Spleen (tissue), 11 donors: ENCODE data around the gene MEGF6. TPM values are rescaled to one million over a fixed set of nuclear protein-coding genes. Genes with fewer than 3 reads are reported as not detected.
"Not testable (repeated sequence)": the region's sequence is repeated elsewhere in the genome, so short reads cannot be mapped to it uniquely, and the experiment has no call there.

Experiments
- DNase-seq: peaks from one replicate; pipeline ENCODE4 v3.0.0-alpha.2; 2020
- H3K27ac ChIP-seq, 8 donors: fragments of 200-600 bp; sonication (generic) in 7 of 8; 1 replicate in 4 of 8; 2 replicates in 4 of 8; pipeline versions ENCODE4 v1.5.0 to v1.8.0; 2016 to 2021; ENCODE audit warnings: inconsistent platforms in 4 of 8, mild to moderate bottlenecking in 4 of 8, moderate library complexity in 1 of 8
- H3K27me3 ChIP-seq, 7 donors: fragments of 200-600 bp; sonication (generic) in 6 of 7; replicated peaks in 1 of 7; 1 replicate in 4 of 7; 2 replicates in 3 of 7; pipeline versions ENCODE4 v1.5.0 to v1.8.0; 2016 to 2021; ENCODE audit warnings: inconsistent platforms in 3 of 7, mild to moderate bottlenecking in 1 of 7
- H3K36me3 ChIP-seq, 6 donors: fragments of 200-600 bp; sonication (generic) in 5 of 6; 1 replicate in 4 of 6; 2 replicates in 2 of 6; pipeline versions ENCODE4 v1.5.0 to v1.8.0; 2016 to 2021; ENCODE audit warnings: inconsistent platforms in 2 of 6
- H3K4me1 ChIP-seq, 6 donors: fragments of 200-600 bp; sonication (generic) in 5 of 6; 1 replicate in 3 of 6; 2 replicates in 3 of 6; pipeline versions ENCODE4 v1.5.0 to v1.8.0; 2016 to 2021; ENCODE audit warnings: inconsistent platforms in 3 of 6
- H3K4me3 ChIP-seq, 8 donors: fragments of 200-600 bp; sonication (generic) in 7 of 8; 1 replicate in 4 of 8; 2 replicates in 4 of 8; pipeline versions ENCODE4 v1.5.0 to v1.8.0; 2016 to 2021; ENCODE audit warnings: inconsistent platforms in 4 of 8, mild to moderate bottlenecking in 4 of 8, moderate library complexity in 2 of 8
- H3K9me3 ChIP-seq, 8 donors: fragments of 200-600 bp; sonication (generic) in 7 of 8; 1 replicate in 4 of 8; 2 replicates in 4 of 8; pipeline versions ENCODE4 v1.5.0 to v1.8.0; 2016 to 2021; ENCODE audit warnings: inconsistent platforms in 4 of 8
- POLR2A ChIP-seq, 3 donors: fragments of 450-650 bp; IDR thresholded peaks; one replicate each; pipeline ENCODE4 v1.5.1; 2017; ENCODE audit warnings: antibody characterized with exemption in 3 of 3, mild to moderate bottlenecking in 1 of 3
- POLR2AphosphoS5 ChIP-seq, 3 donors: sonication (generic); formaldehyde crosslinking; IDR thresholded peaks; one replicate each; pipeline ENCODE4 v1.5.1; 2017; ENCODE audit warnings: antibody characterized with exemption in 3 of 3
- WGBS, 5 donors: extraction: QIAGEN DNeasy Blood & Tissue Kit in 3 of 5; methylation state at CpG; one replicate each; pipeline versions ENCODE4 v1.1.5 to v1.1.7; 2013 to 2018; 5-methylcytosine and 5-hydroxymethylcytosine counted together
- intact Hi-C: fragments of 100-400 bp; cut with DNase I; formaldehyde crosslinking; loops from one replicate; pipeline ENCODE4 v1.15.0; 2023; ENCODE audit warnings: low total_unique reads
- polyA plus RNA-seq, 3 donors: library from polyadenylated mRNA; stranded (reverse); fragments of 200-250 nt; gene quantifications; one replicate each; pipeline ENCODE4 v1.2.1, GENCODE V29; 2013
- total RNA-seq, 7 donors: library from RNA; depleted of rRNA in 3 of 7; stranded (reverse); fragments of >200 nt in 3 of 7; fragmentation: NEBNext Ultra II Directional in 4 of 7; extraction: Animal tissue kit (Norgen Biotek cat#: 25700) in 4 of 7; gene quantifications; one replicate each; pipeline versions ENCODE4 v1.1.0 to v1.2.1, GENCODE V29; 2016 to 2021
- TF ChIP-seq, protein P1 (sequence below), 11 experiments: fragments of 200-600 bp in 7 of 11; fragments of 450-650 bp in 4 of 11; sonication (generic) in 4 of 11; IDR thresholded peaks in 8 of 11; conservative IDR thresholded peaks in 3 of 11; 1 replicate in 7 of 11; 2 replicates in 4 of 11; pipeline versions ENCODE4 v1.4.0 to v1.8.0; 2016 to 2021; ENCODE audit warnings: antibody characterized with exemption in 11 of 11, inconsistent platforms in 4 of 11, mild to moderate bottlenecking in 1 of 11
- donor health status: healthy with polysubstance abuse.
- donor health status: DM: no; HTN: no; CAD: no; lungs with moderate emphysema.
- donor health status: DM: no; HTN: no; CAD: no.
- donor health status: Bipolar disorder and iron deficiency.
- donor health status: healthy.
- donor health status: DM: no; HTN: no; CAD: no.
- donor health status: DM: yes; HTN: yes; CAD: no.

MEGF6 gene
- total and polyA plus RNA-seq, 10 donors = 8.7 to 39.5 (median 20.3) TPM

DNA sequence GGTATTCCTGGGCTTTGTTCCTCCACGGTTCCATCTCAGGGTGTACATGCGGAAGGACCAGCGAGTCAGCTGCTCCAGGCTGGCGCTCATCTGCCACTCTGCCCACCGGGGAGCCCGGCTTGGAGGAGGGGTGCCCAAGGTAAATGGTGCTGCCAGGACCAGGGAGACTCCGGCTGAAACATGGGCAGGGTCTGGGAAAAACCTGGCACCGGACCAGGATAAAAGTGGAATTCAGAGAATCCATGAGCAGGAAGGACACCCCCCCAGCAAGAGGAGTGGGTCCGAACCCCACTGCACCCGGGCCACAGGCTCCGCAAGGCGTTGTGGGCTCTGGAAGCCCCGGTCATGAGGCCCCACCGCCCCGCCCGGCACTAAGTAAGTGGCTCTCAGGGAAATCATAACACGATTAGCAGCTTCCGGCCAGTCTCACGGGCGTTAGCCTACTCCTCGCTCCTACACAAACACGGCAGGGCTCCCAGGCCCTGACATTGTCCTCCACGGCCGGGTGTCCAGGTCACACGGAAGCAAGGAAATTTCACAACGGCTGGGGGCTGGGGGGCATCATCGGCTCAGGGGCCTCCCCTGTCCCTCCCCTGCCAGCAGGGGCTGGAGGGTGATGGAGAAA, 21.1 kb downstream of the MEGF6 start:
- DNase-seq = no peak
- H3K4me1 ChIP-seq = peaks cover 0 to 30% (median 15%) of the 10 kb centered on the region in 6 donors
- no peaks in the 10 kb centered on the region for H3K36me3 ChIP-seq
- intact Hi-C loops = no loop called here
- peaks cover 0 to 23% (median 0%) of the 10 kb centered on the region in 7 donors for H3K27me3 ChIP-seq
- no peaks in the 10 kb centered on the region for H3K9me3 ChIP-seq
- TF ChIP-seq POLR2A (IDR thresholded peaks at IDR 0.05) = no peak
- TF ChIP-seq, protein P1, sequence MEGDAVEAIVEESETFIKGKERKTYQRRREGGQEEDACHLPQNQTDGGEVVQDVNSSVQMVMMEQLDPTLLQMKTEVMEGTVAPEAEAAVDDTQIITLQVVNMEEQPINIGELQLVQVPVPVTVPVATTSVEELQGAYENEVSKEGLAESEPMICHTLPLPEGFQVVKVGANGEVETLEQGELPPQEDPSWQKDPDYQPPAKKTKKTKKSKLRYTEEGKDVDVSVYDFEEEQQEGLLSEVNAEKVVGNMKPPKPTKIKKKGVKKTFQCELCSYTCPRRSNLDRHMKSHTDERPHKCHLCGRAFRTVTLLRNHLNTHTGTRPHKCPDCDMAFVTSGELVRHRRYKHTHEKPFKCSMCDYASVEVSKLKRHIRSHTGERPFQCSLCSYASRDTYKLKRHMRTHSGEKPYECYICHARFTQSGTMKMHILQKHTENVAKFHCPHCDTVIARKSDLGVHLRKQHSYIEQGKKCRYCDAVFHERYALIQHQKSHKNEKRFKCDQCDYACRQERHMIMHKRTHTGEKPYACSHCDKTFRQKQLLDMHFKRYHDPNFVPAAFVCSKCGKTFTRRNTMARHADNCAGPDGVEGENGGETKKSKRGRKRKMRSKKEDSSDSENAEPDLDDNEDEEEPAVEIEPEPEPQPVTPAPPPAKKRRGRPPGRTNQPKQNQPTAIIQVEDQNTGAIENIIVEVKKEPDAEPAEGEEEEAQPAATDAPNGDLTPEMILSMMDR (IDR thresholded peaks at IDR 0.05 in 8 of 11, conservative IDR thresholded peaks at IDR 0.05 in 3 of 11) = no peak
- TF ChIP-seq POLR2AphosphoS5 (IDR thresholded peaks at IDR 0.05) = no peak
- no peak overlapping the region for H3K27ac ChIP-seq
- H3K4me3 ChIP-seq = no peak overlapping the region
- WGBS, 5 donors = 60 to 75% (median 65%) methylated on average over 19 to 27 of the region's 27 CpGs

DNA sequence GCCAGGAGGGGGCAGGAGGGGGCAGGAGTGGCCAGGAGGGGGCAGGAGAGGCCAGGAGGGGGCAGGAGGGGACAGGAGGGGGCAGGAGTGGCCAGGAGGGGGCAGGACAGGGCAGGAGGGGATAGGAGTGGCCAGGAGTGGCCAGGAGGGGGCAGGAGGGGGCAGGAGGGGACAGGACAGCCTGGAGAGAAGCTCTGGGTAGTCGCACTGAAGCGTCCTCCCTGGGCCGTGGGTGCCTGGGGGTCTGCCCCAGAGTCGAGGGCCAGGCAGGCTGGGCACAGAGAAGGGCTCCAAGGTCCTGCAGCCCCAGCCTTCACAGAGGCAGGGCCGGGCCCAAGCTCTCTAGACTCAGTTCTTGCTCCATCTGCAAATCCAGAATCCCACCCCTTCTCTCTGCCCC, 22.9 kb downstream of the MEGF6 start:
- intact Hi-C loops = no loop called here
- Histone ChIP-seq H3K27me3 (peaks cover 0 to 23% (median 0%) of the 10 kb centered on the region in 7 donors), H3K27ac (no peak overlapping the region), H3K4me1 (peaks cover 0 to 22% (median 7%) of the 10 kb centered on the region in 6 donors), H3K9me3 (no peaks in the 10 kb centered on the region), H3K4me3 (no peak overlapping the region), H3K36me3 (no peaks in the 10 kb centered on the region)
- 61 to 92% (median 83%) methylated on average over 1 to 5 of the region's 5 CpGs for WGBS, 5 donors
- no peak for DNase-seq
- TF ChIP-seq POLR2A (IDR thresholded peaks at IDR 0.05) (no peak), POLR2AphosphoS5 (IDR thresholded peaks at IDR 0.05) (no peak)
- TF ChIP-seq, protein P1 (IDR thresholded peaks at IDR 0.05 in 8 of 11, conservative IDR thresholded peaks at IDR 0.05 in 3 of 11) = no peak

DNA sequence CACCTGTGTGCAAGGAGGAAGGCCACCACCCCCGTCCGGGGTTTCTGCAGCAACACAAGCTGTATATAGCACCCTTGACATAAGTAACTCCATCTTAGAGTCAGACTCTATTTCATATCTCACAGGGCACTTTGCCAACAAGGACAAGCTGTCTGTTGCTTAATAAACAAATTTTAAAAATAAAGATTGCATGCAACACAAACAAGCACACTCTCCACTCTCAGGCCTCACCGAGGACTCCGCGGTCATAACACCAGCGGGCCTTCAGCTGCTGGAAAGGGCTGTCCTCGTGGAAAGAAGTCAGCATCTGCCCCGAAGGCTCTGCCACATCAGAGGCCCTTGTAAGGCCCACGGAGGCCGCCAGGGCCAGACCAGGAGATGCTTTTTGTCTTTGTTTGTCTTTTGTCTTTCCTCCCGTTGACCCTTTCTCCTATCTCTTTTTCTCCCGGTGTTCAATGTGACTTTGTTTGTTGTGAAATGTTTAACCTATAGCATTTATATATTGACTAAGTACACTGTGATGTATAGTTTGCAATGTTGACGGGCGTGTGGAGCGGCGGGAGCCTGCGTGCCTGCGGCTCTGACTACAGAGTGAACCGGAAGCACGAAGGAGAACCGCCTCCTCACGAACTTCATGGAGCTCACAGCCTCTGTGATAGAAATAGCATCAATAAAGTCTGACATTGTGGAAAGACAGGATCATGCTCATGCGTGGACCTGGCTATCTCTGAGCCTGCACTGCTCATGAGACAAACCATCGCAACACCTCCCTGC, 24.1 kb downstream of the MEGF6 start:
- Histone ChIP-seq H3K27ac (no peak overlapping the region), H3K36me3 (no peaks in the 10 kb centered on the region), H3K27me3 (peaks cover 0 to 23% (median 0%) of the 10 kb centered on the region in 7 donors), H3K4me1 (peaks cover 0 to 16% (median 6%) of the 10 kb centered on the region in 6 donors), H3K4me3 (no peak overlapping the region), H3K9me3 (no peaks in the 10 kb centered on the region)
- WGBS, 5 donors = 85 to 92% (median 89%) methylated on average over 24 of the region's 24 CpGs
- intact Hi-C loops = no loop called here
- TF ChIP-seq, protein P1 (IDR thresholded peaks at IDR 0.05 in 8 of 11, conservative IDR thresholded peaks at IDR 0.05 in 3 of 11) = no peak
- TF ChIP-seq POLR2A (IDR thresholded peaks at IDR 0.05) = no peak
- no peak for TF ChIP-seq POLR2AphosphoS5 (IDR thresholded peaks at IDR 0.05)
- no peak for DNase-seq

DNA sequence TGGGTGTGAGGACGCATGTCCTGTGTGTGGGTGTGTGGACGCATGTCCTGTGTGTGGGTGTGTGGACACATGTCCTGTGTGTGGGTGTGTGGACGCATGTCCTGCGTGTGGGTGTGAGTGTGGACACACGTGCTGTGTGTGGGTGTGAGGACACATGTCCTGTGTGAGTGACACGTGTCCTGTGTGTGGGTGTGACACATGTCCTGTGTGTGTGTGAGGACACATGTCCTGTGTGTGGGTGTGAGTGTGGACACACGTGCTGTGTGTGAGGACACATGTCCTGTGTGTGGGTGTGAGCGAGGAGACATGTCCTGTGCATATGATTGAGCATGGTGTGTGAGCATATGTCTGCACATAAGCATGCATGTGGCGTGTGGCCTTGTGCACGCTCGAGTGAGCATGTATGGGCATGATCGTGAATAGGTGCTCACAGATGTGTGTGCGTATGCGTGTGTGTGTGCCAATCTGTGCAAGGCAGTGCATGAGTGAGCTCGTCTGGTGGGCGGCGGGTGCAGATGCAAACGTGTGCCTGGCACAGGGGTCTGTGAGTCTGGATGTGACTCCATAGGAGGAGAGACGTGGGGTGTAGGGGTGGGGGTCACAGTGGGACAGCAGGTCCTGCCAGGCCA, 25.3 kb downstream of the MEGF6 start:
- Histone ChIP-seq H3K36me3 (no peaks in the 10 kb centered on the region), H3K4me3 (no peak overlapping the region), H3K27ac (no peak overlapping the region), H3K4me1 (peaks cover 0 to 25% (median 6%) of the 10 kb centered on the region in 6 donors), H3K9me3 (no peaks in the 10 kb centered on the region), H3K27me3 (peaks cover 0 to 22% (median 0%) of the 10 kb centered on the region in 7 donors)
- no peak for DNase-seq
- intact Hi-C loops = no loop called here
- TF ChIP-seq, protein P1 (IDR thresholded peaks at IDR 0.05 in 8 of 11, conservative IDR thresholded peaks at IDR 0.05 in 3 of 11) = no peak
- TF ChIP-seq POLR2A (IDR thresholded peaks at IDR 0.05) = no peak
- 88 to 94% (median 90%) methylated on average over 18 to 19 of the region's 19 CpGs for WGBS, 5 donors

DNA sequence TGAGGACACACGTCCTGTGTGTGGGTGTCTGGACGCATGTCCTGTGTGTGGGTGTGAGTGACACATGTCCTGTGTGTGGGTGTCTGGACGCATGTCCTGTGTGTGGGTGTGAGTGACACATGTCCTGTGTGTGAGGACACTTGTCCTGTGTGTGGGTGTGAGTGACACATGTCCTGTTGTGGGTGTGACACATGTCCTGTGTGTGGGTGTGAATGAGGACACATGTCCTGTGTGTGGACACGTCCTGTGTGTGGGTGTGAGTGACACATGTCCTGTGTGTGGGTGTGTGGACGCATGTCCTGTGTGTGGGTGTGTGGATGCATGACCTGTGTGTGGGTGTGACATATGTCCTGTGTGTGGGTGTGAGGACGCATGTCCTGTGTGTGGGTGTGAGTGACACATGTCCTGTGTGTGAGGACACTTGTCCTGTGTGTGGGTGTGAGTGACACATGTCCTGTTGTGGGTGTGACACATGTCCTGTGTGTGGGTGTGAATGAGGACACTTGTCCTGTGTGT, 25.9 kb downstream of the MEGF6 start:
- DNase-seq, intact Hi-C loops: not testable (repeated sequence)
- 61 to 73% (median 67%) methylated on average over 6 of the region's 6 CpGs for WGBS, 5 donors

More for the DNA sequence above, 25.9 kb downstream of the MEGF6 start:
- H3K4me1 ChIP-seq = peaks cover 0 to 22% (median 3%) of the 10 kb centered on the region in 6 donors
- H3K9me3 ChIP-seq, H3K27ac ChIP-seq, H3K36me3 ChIP-seq, H3K4me3 ChIP-seq: not testable (repeated sequence)
- peaks cover 0 to 26% (median 0%) of the 10 kb centered on the region in 7 donors for H3K27me3 ChIP-seq
